Neural crest cell (in vitro differentiated cells): Measurements from ENCODE around the gene PKD1. TPM values are rescaled to one million over a fixed set of nuclear protein-coding genes. Genes with fewer than 3 reads are reported as not detected.
A peak's percentile ranks its signal among the peaks of the same experiment; 100 is the strongest.

Source experiments
- DNase-seq: peaks from one replicate; pipeline ENCODE4 v3.0.0; 2021; ENCODE audit warnings: low read depth, mixed read lengths, low spot score
- H3K27ac Mint-ChIP-seq: one replicate; pipeline ENCODE4 v1.8.0; 2021; ENCODE audit warnings: mild to moderate bottlenecking, mixed read lengths; ENCODE audit not compliant: unreplicated experiment
- H3K27me3 Mint-ChIP-seq: 2 replicates; pipeline ENCODE4 v1.8.0; 2021; ENCODE audit warnings: low read depth, mild to moderate bottlenecking, mixed read lengths
- H3K36me3 Mint-ChIP-seq: 2 replicates; pipeline ENCODE4 v1.8.0; 2021; ENCODE audit warnings: low read depth, mild to moderate bottlenecking, mixed read lengths
- H3K4me1 Mint-ChIP-seq: 2 replicates; pipeline ENCODE4 v1.8.0; 2021; ENCODE audit warnings: mixed read lengths
- H3K4me3 Mint-ChIP-seq: one replicate; pipeline ENCODE4 v1.8.0; 2021; ENCODE audit warnings: mild to moderate bottlenecking, mixed read lengths
- H3K9me3 Mint-ChIP-seq: 2 replicates; pipeline ENCODE4 v1.8.0; 2021; ENCODE audit warnings: mixed read lengths
- CTCF ChIP-seq: fragments of 200-600 bp; sonication (generic); conservative IDR thresholded peaks from 2 replicates; pipeline ENCODE4 v1.5.0; 2021; ENCODE audit warnings: antibody characterized with exemption, mild to moderate bottlenecking
- total RNA-seq: library from RNA; stranded (reverse); gene quantifications from 2 replicates; pipeline ENCODE4 v1.2.1, GENCODE V29; 2021

The PKD1 gene
- total RNA-seq, 1 donor from 2014 or later: 115 TPM

DNA sequence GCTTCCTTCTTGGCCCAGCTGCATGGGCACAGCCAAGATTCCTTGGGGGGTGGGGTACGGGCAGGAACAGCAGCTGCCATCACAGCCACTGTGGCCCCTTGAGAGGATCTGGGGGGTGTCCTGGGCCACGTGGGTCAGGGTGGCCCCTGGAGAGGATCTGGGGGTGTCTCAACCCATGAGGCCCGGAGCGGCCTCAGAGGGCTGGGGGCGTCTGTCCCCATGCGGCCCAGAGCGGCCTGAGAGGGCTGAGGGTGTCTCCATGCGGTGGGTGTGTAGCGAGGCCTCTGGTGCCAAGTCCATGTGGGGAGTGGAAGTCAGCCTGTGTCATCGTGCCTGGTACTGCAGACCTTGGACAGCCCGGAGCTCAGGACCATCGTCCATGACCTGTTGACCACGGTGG is 74.2 kb downstream of the PKD1 start:
- Mint-ChIP-seq H3K4me3 (no peak overlapping the region), H3K36me3 (peaks cover 6% of the 10 kb centered on the region), H3K9me3 (no peaks in the 10 kb centered on the region), H3K27ac (no peak overlapping the region), H3K27me3 (no peaks in the 10 kb centered on the region), H3K4me1 (no peaks in the 10 kb centered on the region)
- no peak for TF ChIP-seq CTCF
- no peak for DNase-seq

- Mint-ChIP-seq H3K4me1 (no peaks in the 10 kb centered on the region), H3K27me3 (no peaks in the 10 kb centered on the region), H3K9me3 (no peaks in the 10 kb centered on the region), H3K36me3 (peaks cover 3% of the 10 kb centered on the region), H3K4me3 (no peak overlapping the region), H3K27ac (no peak overlapping the region)
- TF ChIP-seq CTCF: no peak
- no peak for DNase-seq
Observed at GRCh38 chr16:2061023-2061422, 74.7 kb downstream of the PKD1 start.

GRCh38 chr16:2060346-2060745 is 75.4 kb downstream of the PKD1 start:
- H3K9me3 Mint-ChIP-seq: no peaks in the 10 kb centered on the region
- H3K4me3 Mint-ChIP-seq: no peak overlapping the region
- H3K27me3 Mint-ChIP-seq: no peaks in the 10 kb centered on the region
- H3K27ac Mint-ChIP-seq: no peak overlapping the region
- no peak for TF ChIP-seq CTCF
- H3K4me1 Mint-ChIP-seq: no peaks in the 10 kb centered on the region
- DNase-seq: no peak
- no peaks in the 10 kb centered on the region for H3K36me3 Mint-ChIP-seq

- Mint-ChIP-seq H3K27ac (no peak overlapping the region), H3K4me1 (no peaks in the 10 kb centered on the region), H3K27me3 (no peaks in the 10 kb centered on the region), H3K9me3 (no peaks in the 10 kb centered on the region), H3K4me3 (no peak overlapping the region), H3K36me3 (no peaks in the 10 kb centered on the region)
- TF ChIP-seq CTCF: no peak
- no peak for DNase-seq
Observed at GRCh38 chr16:2058872-2059271, 76.8 kb downstream of the PKD1 start.

GRCh38 chr16:2058420-2058819 is 77.3 kb downstream of the PKD1 start:
- no peaks in the 10 kb centered on the region for H3K9me3 Mint-ChIP-seq
- no peak for TF ChIP-seq CTCF
- no peak overlapping the region for H3K4me3 Mint-ChIP-seq
- no peaks in the 10 kb centered on the region for H3K4me1 Mint-ChIP-seq
- H3K27me3 Mint-ChIP-seq: no peaks in the 10 kb centered on the region
- no peak for DNase-seq
- peak overlapping the region; percentile 50 for H3K27ac Mint-ChIP-seq
- no peaks in the 10 kb centered on the region for H3K36me3 Mint-ChIP-seq

- H3K4me1 Mint-ChIP-seq: no peaks in the 10 kb centered on the region
- H3K27ac Mint-ChIP-seq: no peak overlapping the region
- no peak for TF ChIP-seq CTCF
- DNase-seq: no peak
- no peaks in the 10 kb centered on the region for H3K9me3 Mint-ChIP-seq
- no peaks in the 10 kb centered on the region for H3K27me3 Mint-ChIP-seq
- no peak overlapping the region for H3K4me3 Mint-ChIP-seq
- no peaks in the 10 kb centered on the region for H3K36me3 Mint-ChIP-seq
Observed at GRCh38 chr16:2057438-2057837, 78.3 kb downstream of the PKD1 start.
